ENCODE data around the gene TLL1.

Gene TLL1

DNA sequence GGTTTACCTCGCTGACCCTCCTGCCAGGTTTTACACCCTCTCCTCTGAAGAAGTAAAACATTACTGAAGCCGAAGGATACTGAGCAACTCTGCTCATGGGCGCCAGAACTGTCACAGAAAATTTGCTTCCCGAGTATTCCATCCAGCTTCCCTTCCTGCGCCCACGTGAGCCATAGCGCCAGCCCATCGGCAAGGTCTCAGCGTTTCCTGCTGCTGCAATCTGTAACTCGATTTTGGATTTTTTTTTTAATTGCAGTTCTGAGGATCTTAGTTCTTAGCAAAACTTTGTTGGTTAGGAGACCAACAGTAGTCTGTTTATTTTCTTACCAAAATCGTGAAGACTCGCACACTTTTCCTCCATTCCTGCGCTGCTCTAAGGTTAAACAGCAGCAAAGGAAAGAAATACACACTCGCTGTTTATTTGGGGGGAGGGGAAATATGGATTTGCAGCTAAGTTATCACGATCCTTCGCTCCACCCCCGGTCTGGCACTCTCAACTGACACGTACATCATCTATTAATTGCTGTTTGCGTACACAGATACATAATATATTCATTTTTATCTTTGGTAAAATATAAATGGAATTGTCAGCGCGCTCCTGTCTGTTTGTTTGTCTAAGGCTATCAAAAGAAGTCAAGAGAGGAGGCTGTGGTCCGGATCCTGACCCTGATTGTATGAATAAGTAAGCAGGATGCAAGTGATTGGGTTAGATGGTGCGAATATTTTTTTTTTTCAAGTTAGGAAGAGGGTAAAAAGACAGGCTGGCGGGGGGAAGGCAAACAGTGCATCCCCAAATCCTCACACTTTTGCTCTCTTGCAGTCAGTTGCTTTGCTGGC, at the start of gene TLL1:
TSS of gene TLL1 (plus strand) at position 777 of the 837 bp plus-strand sequence. CDS start 668 bp downstream, outside the sequence.
- no peak for DNase-seq (ENCODE audit: low read depth in 2 of 2)

DNA sequence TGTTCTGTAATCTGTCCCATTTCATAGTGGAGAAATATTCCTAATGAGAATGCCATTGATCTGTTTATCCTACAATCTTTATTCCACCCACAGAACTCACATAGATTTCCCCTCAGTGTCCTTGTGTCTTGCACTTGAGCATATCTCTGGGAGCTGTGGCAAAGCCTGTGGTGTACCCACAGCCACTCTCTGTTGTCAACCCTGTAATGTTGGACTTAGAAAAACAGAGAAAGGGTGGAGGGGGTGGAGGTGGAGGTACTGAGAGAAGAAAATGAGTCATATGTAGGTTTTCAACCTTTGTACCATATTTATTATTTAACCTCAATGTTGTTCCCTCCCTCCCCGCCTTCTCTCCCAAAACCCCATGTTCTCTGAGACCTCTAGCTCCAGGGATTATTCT, 46.9 kb upstream of the TLL1 start:
- no peak for DNase-seq (ENCODE audit: low read depth in 2 of 2)

DNA sequence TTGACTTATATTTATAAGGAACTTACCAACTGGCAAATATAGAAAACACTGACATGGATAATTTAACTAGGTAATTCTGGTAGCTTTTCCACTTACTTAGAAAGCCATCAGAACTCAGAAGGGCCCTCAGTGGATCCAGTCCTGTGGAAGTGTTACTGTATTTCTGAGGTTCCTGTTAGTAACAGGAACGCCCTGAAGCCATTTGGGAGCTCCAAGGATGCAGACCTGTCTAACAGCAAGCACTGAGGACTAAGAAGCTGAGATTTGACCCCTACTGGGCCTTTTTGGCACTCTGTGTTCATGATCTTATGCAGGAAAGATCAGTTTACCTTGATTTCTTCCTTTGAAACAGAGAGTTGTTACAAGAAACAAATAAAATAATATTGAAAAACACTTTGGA, 46.0 kb upstream of the TLL1 start:
- DNase-seq (ENCODE audit: low read depth in 2 of 2): no peak

DNA sequence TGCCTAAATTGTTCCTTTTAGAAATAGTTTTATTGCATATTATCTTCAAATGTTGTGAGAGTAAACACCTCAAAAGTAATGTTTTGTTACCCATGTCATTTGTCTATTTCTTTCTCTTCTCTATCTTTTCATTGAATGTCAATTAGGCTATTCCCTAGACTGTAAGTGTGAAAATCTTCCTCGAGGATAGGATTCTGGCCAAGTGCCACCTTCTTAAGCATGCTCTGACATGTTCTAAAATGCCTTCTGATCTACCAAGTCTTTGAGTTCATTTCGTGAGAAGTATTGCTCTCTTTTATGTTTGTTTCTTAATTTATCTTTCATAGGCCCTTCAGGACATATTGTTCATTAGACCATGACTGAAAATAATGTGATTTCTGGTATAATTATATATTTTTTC, 44.1 kb upstream of the TLL1 start:
- DNase-seq (ENCODE audit: low read depth in 2 of 2): no peak

DNA sequence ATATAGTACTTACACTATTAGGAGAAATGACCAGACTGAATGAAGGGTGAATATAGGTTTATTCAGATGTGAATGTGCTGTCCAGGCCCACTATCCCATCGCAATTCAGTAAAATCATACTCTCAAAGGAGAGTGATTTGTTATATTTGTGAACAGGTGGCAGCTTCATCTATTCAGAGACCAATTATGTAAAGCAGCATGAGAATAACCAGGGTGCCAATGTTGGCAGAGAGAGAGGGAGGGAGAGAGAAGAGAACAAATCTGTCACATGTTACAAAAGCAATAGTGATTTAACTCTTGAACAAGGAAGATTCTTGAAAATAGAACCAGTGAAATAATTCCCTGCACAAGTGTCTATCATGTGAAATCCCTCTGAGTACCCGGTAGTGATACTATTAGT, 38.9 kb upstream of the TLL1 start:
- DNase-seq (ENCODE audit: low read depth in 2 of 2): no peak

DNA sequence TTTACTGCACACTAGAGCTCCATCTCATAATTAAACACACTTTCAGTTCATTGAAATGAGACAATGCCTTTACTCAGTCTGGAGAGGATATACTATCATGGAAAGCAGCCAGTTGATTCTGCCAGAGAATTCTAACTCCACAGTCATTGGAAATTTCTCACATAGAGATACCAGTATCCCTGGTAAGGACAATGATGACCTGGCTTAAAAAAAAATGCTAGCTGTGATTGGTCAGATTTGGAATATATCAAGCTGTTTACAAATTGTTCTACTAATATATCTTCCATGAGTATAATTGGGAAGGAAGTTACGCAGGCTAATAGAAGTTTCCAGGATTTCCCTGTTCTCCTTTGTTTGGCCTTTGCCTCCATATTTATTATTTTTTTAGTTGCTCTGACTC, 34.5 kb upstream of the TLL1 start:
- DNase-seq (ENCODE audit: low read depth in 2 of 2): no peak

DNA sequence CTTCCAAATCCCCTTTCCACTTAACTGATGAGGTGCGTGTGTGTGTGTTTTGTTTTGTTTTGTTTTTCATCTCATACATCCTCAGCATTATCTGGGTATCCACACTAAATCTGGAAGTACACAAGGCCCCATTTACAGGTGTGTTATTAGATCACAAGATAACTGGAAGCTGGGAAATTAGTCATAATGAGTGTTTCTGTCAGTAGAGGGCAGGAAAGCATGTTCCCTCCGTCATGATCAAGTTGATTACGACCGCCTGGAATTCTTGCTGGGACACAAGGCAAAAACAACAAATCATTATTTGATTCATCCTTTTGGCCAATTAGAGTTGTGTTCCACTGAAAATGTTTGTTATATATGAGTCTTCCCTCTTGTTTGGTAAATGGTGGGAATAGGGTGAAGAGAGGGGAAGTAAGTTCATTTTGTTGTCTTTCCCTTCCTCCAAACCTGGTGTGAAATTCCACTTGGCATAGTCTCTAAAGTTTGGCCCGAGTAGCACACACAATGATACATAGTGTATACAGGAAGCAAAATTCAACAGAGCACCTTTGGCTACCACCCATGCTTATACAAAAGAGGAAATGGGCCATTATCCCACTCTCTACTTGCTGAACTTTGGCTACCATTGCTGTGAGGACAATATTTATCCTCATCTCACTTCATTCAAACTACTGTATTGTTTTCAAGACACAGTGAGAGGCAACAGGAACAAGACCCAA, 33.3 kb upstream of the TLL1 start:
- no peak for DNase-seq (ENCODE audit: low read depth in 2 of 2)

DNA sequence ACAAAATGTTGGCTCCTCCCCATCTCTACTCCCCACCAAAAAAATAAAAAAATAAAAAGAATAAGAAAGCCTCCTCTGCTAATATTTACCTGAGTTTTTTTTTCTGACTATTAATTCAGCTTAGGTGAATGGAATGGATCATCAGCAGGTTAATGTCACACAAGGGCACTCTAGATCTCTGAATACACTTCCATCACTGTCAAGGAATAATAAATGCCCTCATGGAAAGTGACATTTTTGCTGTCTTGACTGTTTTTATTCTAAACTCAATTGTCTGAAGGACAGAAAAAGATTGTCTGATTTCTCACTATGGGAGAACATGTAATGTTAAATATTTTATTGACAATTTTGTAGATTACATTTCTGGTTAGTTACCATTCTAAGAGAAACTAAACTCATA, 30.4 kb upstream of the TLL1 start:
- no peak for DNase-seq (ENCODE audit: low read depth in 2 of 2)

DNA sequence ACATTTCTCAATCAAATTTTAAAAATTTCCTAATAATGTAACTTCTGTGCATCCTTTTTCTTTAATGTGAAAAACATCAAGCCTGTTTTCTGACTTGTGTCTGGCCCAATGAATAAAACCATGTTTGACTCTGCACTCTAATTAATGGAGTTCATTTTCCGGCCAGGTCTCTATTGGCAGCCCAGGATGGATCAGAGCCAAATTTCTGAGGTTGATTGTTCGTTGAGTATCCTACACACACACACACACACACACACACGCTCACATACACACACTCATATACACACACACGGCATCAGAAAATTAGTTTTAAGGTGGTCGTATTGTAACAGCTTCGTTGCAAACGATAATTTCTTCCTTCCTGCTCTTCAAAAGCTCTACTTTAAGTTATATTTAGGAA, 28.9 kb upstream of the TLL1 start:
- no peak for DNase-seq (ENCODE audit: low read depth in 2 of 2)

DNA sequence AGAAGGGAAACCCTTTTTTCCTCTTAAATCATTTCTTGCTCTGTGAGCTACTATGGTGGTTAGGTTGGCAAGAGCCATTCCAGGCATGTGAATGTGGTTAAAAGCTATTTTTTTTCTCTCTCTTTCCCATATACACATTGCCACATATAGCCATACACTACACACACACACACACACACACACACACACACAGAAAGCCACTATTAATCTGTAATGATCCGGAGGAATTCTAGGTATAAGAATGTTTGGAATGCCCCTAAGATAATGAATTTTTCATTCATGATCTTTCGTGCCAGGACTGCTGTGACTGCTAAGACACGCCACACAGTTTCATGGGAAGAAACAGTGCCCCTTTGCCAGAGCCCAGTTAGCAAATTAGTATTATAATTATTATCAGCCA, 21.8 kb upstream of the TLL1 start:
- no peak for DNase-seq (ENCODE audit: low read depth in 2 of 2)

DNA sequence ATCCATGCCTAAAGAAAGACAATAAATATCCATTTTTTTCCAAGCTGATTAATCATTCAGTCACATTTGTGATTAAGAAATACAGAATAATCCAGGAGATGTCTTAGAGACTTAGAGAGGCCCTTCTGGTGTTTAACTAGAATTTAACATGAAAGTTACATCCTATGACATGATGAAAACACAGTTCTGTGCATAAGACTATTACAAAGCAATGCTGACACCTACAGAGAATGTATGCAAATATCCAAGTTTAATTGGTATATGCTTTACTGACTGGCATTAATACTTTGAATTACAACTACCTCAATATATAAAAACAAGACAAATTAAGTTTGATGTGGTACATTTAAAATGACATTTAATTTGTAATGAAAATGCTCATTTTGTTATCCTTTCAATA, 17.8 kb upstream of the TLL1 start:
- no peak for DNase-seq (ENCODE audit: low read depth in 2 of 2)

DNA sequence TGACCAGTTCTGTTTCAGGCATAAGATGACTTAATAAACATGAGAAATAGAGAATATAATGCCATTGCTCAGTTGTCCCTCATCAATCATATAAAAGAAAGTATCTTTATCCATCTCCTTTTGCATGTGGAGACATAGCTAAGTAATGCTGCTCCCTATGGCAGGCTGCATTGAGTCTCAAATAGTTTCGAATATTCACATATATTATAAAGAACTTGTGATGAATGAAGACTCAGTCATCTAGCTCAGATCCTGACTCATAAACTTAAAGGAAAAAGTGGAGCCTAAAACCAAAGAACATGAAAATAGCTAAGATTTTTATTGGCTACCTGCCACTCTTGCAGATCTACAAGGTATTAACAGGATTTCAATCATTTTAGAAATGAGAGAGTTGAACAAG, 11.7 kb upstream of the TLL1 start:
- DNase-seq (ENCODE audit: low read depth in 2 of 2): no peak

DNA sequence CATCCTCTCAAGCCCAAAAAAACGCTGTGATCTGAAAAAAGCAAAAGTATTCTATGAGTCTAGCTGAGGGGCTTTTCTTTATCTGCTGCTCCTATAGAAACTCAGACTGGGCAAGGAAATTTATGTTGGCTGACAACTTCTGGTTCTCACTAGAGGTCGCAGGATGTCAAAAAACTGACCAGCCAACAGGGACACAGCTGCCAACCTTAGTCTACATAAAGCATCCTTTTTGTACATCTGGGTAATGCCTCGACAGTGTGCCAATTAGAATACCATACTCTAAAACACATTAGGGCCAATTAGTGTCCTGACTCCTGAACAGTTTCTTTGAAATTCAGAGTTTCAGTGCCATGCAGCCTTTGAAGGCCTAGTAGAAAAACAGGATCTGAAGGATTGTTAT, 8.8 kb upstream of the TLL1 start:
- DNase-seq (ENCODE audit: low read depth in 2 of 2): no peak

DNA sequence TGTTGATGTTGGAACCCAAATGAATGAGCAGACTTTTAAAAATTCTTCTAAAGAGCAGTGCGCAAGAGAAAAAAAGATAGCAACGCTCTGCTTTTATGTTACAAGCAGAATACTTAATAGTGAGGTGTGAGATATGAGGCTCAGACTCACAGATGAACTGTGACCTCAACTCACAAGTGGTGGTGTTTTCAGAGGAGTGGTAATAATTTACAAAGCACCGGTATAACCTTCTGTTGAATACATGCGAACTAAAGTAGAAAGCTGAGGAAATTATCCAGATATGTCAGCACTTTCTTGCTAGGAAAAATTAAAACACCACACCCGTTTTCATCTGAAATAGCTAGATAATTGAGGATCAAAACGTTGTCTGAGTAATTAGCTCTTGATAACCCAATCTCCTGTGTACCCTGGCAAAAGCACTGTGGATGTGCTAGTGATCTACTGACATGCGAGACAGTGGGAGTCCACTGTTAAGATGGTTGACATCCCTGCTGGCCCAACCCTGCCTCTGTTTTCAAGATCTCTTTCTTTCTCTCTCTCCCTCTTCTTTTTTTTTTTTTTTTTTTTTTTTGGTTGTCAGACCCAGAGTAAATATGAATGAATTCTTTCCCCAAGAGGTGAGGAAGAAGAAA, 6.9 kb upstream of the TLL1 start:
- DNase-seq (ENCODE audit: low read depth in 2 of 2): no peak

DNA sequence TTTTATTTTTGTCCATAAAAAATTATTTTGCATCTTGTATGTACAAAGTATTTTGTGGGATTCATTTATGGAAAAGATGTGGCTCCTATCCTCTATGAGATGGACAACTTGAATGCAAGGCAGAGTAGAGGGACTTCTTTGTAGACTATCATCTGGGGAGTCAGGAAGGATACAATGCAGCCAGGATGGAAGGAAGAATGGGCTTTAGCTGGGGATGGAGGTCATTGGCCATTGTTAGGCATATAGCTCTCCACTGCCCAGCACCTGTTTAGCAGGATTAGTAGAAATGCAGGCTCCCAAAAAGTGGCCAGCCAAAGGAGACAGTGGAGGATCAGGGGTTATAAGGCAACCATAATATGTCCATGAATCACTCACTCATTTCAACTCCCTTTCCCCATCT, 5.1 kb upstream of the TLL1 start:
- DNase-seq (ENCODE audit: low read depth in 2 of 2): no peak

DNA sequence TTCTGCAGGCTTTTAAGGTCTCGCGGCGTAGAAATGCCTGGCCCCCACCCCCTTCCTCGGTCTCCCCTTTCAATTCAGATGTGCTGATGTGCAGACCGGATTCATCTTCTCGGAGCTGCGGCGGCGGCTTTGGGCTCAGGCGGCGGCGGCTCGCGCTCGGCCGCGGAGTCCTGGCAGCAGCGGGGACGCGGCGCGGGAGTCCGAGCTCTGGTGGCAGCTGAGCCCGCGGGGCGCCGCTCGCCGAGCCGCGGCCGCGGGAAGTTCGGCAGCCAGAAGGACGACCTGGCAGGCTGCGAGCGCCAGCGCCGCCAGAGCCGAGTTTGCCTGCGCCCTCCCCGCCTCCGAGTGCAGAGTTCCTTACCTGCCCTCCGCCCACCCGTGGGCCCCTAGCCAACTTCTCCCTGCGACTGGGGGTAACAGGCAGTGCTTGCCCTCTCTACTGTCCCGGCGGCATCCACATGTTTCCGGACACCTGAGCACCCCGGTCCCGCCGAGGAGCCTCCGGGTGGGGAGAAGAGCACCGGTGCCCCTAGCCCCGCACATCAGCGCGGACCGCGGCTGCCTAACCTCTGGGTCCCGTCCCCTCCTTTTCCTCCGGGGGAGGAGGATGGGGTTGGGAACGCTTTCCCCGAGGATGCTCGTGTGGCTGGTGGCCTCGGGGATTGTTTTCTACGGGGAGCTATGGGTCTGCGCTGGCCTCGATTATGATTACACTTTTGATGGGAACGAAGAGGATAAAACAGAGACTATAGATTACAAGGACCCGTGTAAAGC, 448 bp downstream of the TLL1 start:
- no peak for DNase-seq (ENCODE audit: low read depth in 2 of 2)

DNA sequence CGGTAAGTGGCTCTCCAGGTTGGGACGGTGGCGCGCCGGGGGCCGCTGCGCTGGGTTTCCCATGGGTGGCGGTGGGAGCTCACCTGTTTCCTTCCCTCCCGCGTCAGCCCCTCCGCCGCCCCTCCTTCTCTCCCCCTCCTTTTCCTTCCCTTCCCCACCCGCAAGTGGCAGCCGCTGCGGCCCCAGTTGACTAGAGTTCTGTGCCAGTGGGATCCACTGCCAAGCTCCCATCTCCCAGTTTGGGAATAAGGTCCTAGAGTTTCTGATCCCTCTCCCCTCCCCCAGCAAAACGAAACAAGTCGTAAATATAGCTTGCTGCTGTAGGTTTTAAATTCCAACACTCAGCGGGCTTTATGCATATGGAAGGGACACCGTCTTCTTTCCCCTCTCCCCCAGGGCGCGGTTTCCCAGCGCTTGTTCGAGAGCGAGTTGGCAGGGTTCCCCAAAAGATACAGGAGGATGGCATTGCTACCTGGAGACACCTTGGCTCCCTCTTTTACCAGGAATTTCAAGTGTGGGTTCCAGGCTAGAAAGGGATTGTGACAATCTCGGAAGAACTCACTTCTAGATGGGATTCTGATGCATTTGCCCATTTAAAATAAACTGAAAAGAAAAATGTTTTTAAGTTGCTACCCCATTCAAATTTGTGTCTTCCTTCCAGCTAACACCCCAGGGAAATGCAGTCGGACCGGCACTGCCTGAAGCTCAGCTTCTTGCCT, 1.2 kb downstream of the TLL1 start:
- DNase-seq (ENCODE audit: low read depth in 2 of 2): no peak

DNA sequence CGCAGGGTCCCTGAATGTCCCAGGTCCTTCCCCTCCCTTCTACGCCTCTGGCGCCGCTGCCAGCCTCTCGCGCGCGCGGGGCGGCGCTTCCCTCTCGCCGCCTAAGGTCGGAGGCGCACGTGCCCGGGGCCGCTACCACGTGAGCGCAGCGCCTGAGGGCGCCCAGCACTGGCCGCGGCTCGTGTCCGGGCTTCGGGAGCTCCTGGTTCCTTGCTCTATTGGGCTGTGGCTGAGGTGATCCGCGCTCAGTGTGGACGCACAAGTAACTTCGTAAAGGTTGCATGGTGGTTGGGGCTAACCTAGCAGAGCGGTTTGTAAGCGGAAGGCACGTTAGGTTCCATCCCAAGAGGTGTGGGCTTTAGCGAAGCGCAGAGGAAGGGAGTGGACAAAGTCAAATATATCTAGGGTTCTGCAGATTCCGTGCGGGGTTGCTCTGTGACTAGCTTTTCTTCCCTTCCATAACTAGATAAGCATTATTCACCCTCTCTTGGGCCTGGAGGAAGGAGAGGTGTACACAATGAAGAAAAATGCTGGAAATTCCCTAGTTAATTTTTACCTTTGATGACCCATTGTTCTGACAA, 1.8 kb downstream of the TLL1 start:
- DNase-seq (ENCODE audit: low read depth in 2 of 2): no peak

DNA sequence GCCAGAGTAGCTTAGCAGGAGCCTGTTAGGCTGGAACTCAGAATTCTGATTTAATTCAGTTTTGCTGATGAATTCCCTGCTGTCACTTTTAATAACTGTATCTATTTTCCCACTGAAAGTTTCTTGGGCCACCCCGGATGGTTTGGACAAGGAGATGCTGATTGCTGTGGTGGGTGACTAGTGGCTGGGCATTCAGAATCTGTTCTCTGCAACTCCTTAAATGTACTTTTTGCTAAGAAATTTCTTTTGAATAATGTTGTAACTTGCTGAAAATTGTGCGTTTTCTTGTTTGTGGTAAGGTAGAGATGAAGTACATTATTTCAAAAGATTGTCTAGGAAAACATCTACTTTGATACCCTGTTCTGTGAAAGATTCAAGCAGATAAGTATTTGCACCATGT, 2.4 kb downstream of the TLL1 start:
- DNase-seq (ENCODE audit: low read depth in 2 of 2): no peak

DNA sequence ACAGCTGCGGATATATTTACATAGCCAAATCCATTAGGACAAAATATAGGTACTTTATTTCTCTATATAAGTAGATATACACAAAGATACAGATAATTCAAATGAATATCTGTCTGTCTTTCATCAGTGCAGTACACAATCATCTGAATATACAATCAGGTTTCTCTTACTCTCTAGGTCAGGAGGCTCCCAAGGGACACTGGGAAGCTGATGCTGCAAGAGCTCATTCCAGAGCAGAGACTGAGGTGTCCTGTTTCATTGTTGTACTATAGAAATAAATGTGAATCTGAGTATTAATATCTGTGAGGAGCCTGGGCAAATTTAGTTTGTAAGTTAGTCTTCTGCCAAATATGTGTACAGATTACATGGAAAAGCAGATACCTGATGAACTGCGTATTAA, 4.2 kb downstream of the TLL1 start:
- DNase-seq (ENCODE audit: low read depth in 2 of 2): no peak

DNA sequence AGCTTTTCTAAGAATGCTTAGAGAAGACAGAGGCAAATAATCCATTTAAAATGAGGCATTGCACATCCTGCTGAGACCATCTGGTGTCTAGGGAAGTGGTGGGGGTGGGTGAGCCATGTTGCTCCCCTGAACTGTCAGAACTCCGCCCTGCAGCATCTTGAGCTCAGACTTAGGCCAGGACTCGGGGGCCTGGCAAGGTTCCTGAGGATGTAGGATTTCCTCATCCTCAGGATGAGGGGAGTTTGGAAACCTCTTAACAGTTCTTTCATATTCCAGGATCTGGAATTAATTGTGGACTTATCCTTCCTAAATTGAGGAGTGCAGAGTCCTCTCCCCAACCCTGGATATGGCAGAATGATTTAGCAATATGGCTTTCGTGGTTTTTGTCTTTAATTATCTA, 6.6 kb downstream of the TLL1 start:
- DNase-seq (ENCODE audit: low read depth in 2 of 2): no peak
